COLO668 (cell line): ENCODE measurements around the gene KIAA1217.

ENCODE experiments used
- DNase-seq: peaks from one replicate; lab custom pipeline; 2025; ENCODE audit not compliant: unreplicated experiment; lab: John Stamatoyannopoulos, UW

KIAA1217 gene

DNA sequence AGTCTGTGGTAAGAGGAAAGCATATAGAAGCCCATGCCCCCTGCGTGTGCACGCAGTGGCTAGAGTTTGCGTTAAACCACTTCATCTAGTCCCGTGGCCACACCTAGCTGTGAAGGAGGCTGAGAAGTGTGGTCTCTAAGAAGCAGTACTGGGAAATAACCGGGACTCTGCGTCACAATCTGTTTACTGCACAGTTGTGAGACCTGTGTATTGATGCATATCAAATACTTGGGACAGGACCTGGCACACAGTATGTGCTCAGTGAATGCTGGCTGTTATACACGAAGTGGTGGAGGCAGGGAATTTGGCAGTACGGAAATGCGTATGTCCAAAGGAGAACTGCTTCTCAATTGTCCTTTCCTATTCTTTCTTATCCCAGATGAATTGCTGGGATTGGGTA lies 365.2 kb downstream of the KIAA1217 start:
- DNase-seq = no peak

DNA sequence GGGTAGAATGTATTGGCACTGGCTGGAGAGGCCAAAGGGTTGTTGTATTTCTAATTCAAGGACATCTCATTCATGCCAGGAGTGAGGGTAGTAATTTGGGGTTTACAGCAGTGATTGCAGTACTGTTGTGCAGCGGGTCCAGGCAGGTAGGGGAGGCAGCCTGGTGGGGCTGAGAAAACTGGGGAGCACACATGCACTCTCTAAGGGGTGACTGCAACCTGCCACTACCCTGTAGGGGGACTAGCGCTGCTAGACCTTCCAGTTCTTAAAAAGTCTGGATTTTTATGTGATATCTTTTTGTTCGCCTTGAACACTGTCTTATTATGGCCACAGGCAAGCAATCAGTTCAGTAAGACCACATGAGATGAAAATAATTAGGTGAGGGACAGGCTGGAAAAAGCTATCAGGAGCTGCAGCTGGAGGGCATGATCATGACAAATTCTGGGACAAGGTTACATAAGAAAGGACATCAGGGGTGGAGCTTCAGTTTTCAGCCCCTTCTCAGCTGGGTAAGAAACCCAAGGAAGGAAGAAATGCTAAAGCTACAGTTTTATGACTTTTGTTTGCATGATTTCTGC lies 365.7 kb downstream of the KIAA1217 start:
- DNase-seq = no peak

DNA sequence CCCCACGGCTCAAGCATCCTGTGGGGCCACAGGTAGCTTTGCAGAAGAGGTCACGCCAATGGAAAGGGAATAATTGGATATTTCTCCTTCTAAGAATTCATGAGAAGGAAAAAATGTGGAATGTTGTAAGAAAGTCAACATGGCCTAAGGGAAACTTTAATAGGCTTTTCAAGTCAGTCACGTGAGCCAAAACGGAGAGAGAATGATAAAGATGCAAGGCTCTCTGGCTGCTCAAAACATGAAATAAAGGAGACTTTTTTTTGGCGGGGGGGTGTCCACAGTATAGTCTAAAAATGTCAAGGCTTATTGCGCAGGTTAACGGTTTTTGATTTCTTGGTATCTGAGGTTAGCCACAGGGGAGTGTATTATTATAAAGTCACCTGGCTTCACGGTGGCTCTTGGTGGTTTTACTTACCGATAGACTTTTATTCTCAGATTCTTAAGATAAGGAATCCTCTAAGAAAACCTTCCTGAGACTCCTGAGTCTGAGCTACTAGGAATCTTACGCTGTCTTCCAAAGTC lies 366.6 kb downstream of the KIAA1217 start:
- no peak for DNase-seq

DNA sequence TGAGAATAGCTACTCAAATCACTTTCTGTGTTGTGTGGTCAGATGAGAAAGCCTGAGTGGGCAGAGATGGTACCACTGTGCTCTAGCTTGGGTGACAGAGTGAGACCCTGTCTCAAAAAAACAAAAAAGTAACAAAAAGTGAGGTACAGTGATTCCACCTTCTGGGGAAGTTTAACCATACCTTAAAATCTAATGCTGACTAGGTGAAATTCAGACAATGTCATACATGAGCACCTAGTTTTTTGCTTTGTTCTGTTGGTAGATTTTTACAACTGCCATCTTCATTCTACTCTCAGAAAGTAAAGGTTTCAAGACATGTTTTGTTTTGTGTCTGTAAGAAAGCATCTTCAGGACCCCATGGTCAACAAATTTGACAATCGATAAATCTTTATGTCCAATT lies 370.5 kb downstream of the KIAA1217 start:
- no peak for DNase-seq

DNA sequence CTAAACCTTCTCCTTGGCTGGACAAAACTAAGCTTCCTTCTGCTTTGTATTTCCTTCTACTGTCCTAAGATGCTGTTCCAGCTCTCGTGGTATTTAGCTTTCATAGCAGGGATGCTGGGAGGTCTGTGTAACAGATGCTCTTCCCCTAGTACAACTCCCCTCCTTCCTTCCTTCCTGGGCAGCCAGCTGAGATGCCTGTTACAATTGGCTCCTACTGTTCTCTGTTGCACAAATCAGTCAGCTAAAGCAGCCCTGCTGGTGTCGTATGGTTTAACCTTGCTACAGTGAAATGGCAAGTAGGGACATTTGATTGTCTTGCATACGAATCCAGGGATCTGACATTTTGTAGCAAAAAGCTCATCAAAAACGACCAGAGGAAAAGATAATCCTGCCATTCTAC lies 371.0 kb downstream of the KIAA1217 start:
- no peak for DNase-seq

DNA sequence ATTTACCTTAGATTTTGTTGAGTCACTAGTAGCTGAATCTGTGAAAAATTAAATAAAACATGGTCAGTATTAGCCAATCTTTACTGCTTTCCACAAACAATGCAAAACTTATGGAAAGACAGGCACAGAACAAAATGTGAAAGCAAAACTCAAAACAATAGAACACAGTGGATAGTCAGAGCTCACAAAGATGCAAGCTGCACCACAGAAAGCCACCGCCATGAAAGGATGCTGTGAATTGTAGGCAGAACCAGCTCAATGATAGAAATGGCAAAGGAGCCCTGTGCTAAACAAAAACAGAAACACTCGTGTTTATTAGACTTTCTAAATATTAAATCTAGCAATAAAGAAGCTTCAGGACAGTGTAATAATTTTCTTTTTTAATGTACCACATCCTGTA lies 380.3 kb downstream of the KIAA1217 start:
- no peak for DNase-seq

DNA sequence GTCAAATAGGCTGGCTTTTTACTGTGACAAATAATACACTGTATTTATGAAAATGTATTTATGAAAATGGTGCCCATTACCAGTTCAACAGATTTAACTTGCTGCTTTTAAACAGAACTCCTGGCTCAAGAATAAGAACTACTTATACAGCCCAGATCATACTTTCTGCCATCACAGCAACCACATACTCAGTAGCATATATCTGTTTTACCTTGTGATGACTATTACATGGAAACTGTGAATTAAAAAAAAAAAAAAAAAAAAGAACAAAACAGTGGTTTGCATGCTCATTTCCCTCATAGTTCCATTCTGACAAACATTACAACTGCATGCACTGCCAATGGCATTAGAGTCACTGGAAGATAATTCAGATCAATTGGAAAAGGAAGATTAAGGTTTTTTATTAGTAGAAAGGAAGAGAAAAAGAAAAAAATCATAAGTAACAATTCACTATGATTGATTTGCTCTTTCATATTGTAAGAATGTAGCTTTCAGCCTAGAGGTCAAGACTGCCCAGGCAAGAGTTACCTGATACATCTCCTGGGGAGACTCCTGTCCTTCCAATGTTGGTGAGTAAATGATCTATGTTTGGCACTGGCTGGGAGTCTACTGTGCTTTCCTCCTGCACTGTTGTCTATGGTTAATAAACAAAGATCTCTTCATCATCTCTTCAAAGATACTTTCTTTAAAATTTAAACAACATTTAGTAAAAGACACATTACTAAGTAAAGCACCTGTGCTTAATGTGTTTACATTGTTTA lies 381.9 kb downstream of the KIAA1217 start:
- DNase-seq = no peak

DNA sequence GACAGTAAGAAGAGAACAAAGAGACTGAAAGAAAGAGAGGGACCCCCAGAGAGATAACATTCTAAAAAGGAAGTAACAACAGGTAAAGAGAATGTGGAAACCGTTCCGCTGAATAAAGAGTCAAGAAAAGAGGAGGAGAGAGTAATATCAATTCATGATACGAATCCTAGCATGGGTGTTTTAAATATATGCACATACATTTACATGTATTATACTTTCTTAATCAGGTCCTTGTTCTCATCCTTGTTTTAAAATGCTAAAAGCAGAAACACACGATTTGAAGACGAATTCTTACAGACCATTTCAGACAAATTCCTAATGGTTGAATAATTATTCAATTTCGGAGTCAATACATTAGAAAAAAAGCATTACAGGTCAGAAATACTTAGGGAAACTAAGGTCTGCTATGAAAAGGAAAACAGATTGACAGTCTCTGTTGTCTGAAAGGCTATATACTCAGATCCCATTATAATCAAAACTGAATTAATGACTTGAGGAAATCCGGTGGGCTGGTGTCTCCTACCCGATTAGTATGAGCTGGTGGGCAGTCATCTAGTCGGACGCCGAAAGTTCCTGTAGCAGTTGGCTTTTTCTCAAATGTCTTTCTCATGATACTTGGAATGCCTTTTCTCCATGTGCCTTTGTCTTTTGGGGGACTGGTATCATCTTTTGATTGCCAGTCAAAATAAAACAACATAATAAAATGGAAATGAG lies 387.4 kb downstream of the KIAA1217 start:
- DNase-seq = no peak

DNA sequence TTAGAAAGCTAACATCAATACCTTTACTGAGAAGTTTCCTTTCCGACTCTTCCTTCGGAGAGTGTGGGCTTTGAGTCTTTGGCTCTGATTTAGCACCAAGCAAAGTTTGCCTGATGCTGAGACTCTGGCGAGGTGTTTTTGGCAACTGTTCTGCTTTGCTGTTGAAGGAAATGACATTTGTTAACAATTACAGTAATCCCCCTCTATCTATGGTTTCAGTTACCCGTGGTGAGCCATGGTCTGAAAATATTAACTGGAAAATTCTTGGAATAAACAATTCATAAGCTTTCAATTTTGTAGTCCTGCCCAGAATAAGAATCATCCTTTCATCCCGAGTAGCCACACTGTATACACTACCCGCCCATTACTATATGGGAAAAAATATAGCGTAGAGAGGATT lies 388.5 kb downstream of the KIAA1217 start:
- no peak for DNase-seq
